ENCODE measurements around the gene DDB1. TPM values are rescaled to one million over a fixed set of nuclear protein-coding genes. Genes with fewer than 3 reads are reported as not detected.

DDB1 gene
- total RNA-seq, result 225 and 243 TPM in 2 replicates

GRCh38 chr11:61332797-61333549, at the start of gene DDB1, which contains the start of gene TKFC:
DDB1 (minus strand) TSS chr11:61333105; CDS start chr11:61332968, 137 bp downstream.
TKFC (plus strand) TSS chr11:61333228; CDS start chr11:61334729, 1,501 bp downstream.
- intact Hi-C loops (cut with micrococcal nuclease), result loop anchor here (1.0 to 10.0 kb wide), 9 partner anchors 39 to 1224 kb away; partner anchors contain the start of genes PRPF19, SDHAF2, SYT7 and TMEM109

GRCh38 chr11:61380884-61381283, 48.0 kb upstream of the DDB1 start:
- intact Hi-C loops (cut with micrococcal nuclease), result no loop called here

- intact Hi-C loops (cut with micrococcal nuclease), result no loop called here
Measured at GRCh38 chr11:61378713-61379313, 45.9 kb upstream of the DDB1 start.

GRCh38 chr11:61377461-61378160, 44.7 kb upstream of the DDB1 start:
- intact Hi-C loops (cut with micrococcal nuclease), result no loop called here

- intact Hi-C loops (cut with micrococcal nuclease), result no loop called here
Measured at GRCh38 chr11:61375761-61376108, 42.8 kb upstream of the DDB1 start.

GRCh38 chr11:61372659-61373420, 39.9 kb upstream of the DDB1 start:
- intact Hi-C loops (cut with micrococcal nuclease), result no loop called here

GRCh38 chr11:61370349-61371005, 37.6 kb upstream of the DDB1 start:
- intact Hi-C loops (cut with micrococcal nuclease), result no loop called here

GRCh38 chr11:61369372-61370348, 36.8 kb upstream of the DDB1 start:
- intact Hi-C loops (cut with micrococcal nuclease), result no loop called here

- intact Hi-C loops (cut with micrococcal nuclease), result no loop called here
Measured at GRCh38 chr11:61368646-61369045, 35.7 kb upstream of the DDB1 start.

- intact Hi-C loops (cut with micrococcal nuclease), result no loop called here
Measured at GRCh38 chr11:61367406-61367805, 34.5 kb upstream of the DDB1 start.

GRCh38 chr11:61364012-61364675, 31.2 kb upstream of the DDB1 start:
- intact Hi-C loops (cut with micrococcal nuclease), result loop anchor here (5.0 kb wide), 2 partner anchors 522 to 1697 kb away; partner anchors contain the start of genes CCDC86 and PATL1

GRCh38 chr11:61362542-61362875, 29.6 kb upstream of the DDB1 start:
- intact Hi-C loops (cut with micrococcal nuclease), result loop anchor here (1.0 to 5.0 kb wide), 8 partner anchors 23 to 1695 kb away; partner anchors contain the start of genes CCDC86, FEN1, PATL1 and PRPF19

GRCh38 chr11:61361741-61362541, 29.0 kb upstream of the DDB1 start, which contains the start of the genes CYB561A3 and TMEM138:
CYB561A3 (minus strand) TSS chr11:61361882; CDS start chr11:61356713, 5,169 bp downstream.
TMEM138 (plus strand) TSS chr11:61362374; CDS start chr11:61364391, 2,017 bp downstream.
- intact Hi-C loops (cut with micrococcal nuclease), result loop anchor here (1.0 to 5.0 kb wide), 9 partner anchors 23 to 1695 kb away; partner anchors contain the start of genes CCDC86, CPSF7, FEN1 and PATL1

- intact Hi-C loops (cut with micrococcal nuclease), result loop anchor here (1.0 to 5.0 kb wide), 3 partner anchors 68 to 1694 kb away; partner anchors contain the start of genes CCDC86, CPSF7 and PATL1
Measured at GRCh38 chr11:61361237-61361740, 28.4 kb upstream of the DDB1 start.

GRCh38 chr11:61359516-61359915, 26.6 kb upstream of the DDB1 start:
- intact Hi-C loops (cut with micrococcal nuclease), result no loop called here

GRCh38 chr11:61358566-61358965, 25.7 kb upstream of the DDB1 start:
- intact Hi-C loops (cut with micrococcal nuclease), result no loop called here

- intact Hi-C loops (cut with micrococcal nuclease), result no loop called here
Measured at GRCh38 chr11:61357894-61358239, 25.0 kb upstream of the DDB1 start.

All from T-helper 1 cell treated with Interleukin-12 subunit alpha and Interleukin-12 subunit beta and Interleukin-4 antibody, amounts not matched to agents 30 ng/mL and 1 ng/mL, for 36 hours (primary cell).